Measurements from ENCODE around the gene MMP28.

The MMP28 gene

GRCh38 chr17:35733366-35733765 lies 62.1 kb downstream of the MMP28 start:
- Histone ChIP-seq H3K4me3 (ENCODE audit: low read length) (no peak overlapping the region), H3K9ac (ENCODE audit: low read length) (no peak overlapping the region), H3K9me3 (ENCODE audit: control insufficient read depth, low read length) (no peaks in the 10 kb centered on the region), H3K4me1 (ENCODE audit: control insufficient read depth, insufficient read depth, low read length) (peaks cover 7% of the 10 kb centered on the region), H3K27me3 (ENCODE audit: control insufficient read depth, insufficient read depth, low read length) (peaks cover 7% of the 10 kb centered on the region), H3K36me3 (ENCODE audit: control insufficient read depth, insufficient read depth, low read length) (no peaks in the 10 kb centered on the region)

GRCh38 chr17:35732806-35733136 lies 62.7 kb downstream of the MMP28 start:
- Histone ChIP-seq H3K9ac (ENCODE audit: low read length) (no peak overlapping the region), H3K27me3 (ENCODE audit: control insufficient read depth, insufficient read depth, low read length) (peaks cover 7% of the 10 kb centered on the region), H3K9me3 (ENCODE audit: control insufficient read depth, low read length) (no peaks in the 10 kb centered on the region), H3K4me3 (ENCODE audit: low read length) (no peak overlapping the region), H3K4me1 (ENCODE audit: control insufficient read depth, insufficient read depth, low read length) (peaks cover 7% of the 10 kb centered on the region), H3K36me3 (ENCODE audit: control insufficient read depth, insufficient read depth, low read length) (no peaks in the 10 kb centered on the region)

GRCh38 chr17:35731917-35732805 lies 63.3 kb downstream of the MMP28 start:
- H3K9me3 ChIP-seq (ENCODE audit: control insufficient read depth, low read length) = no peaks in the 10 kb centered on the region
- H3K4me1 ChIP-seq (ENCODE audit: control insufficient read depth, insufficient read depth, low read length) = peaks cover 7% of the 10 kb centered on the region
- H3K27me3 ChIP-seq (ENCODE audit: control insufficient read depth, insufficient read depth, low read length) = peaks cover 7% of the 10 kb centered on the region
- no peak overlapping the region for H3K9ac ChIP-seq (ENCODE audit: low read length)
- no peak overlapping the region for H3K4me3 ChIP-seq (ENCODE audit: low read length)
- H3K36me3 ChIP-seq (ENCODE audit: control insufficient read depth, insufficient read depth, low read length) = no peaks in the 10 kb centered on the region

- peaks cover 4% of the 10 kb centered on the region for H3K36me3 ChIP-seq (ENCODE audit: control insufficient read depth, insufficient read depth, low read length)
- H3K9ac ChIP-seq (ENCODE audit: low read length) = peak within 1 kb of the TSS; percentile 57
- no peak within 1 kb of the TSS for H3K4me3 ChIP-seq (ENCODE audit: low read length)
- no peaks in the 10 kb centered on the region for H3K9me3 ChIP-seq (ENCODE audit: control insufficient read depth, low read length)
- H3K27me3 ChIP-seq (ENCODE audit: control insufficient read depth, insufficient read depth, low read length) = peaks cover 7% of the 10 kb centered on the region
- H3K4me1 ChIP-seq (ENCODE audit: control insufficient read depth, insufficient read depth, low read length) = peaks cover 7% of the 10 kb centered on the region
These were observed 64.1 kb downstream of the MMP28 start, which contains the start of gene RASL10B for GRCh38 chr17:35731239-35731916. TSS of gene RASL10B (plus strand) at chr17:35731639. CDS start at chr17:35735185, 3,546 bp downstream.

- H3K27me3 ChIP-seq (ENCODE audit: control insufficient read depth, insufficient read depth, low read length) = peaks cover 7% of the 10 kb centered on the region
- no peak overlapping the region for H3K4me3 ChIP-seq (ENCODE audit: low read length)
- no peak overlapping the region for H3K9ac ChIP-seq (ENCODE audit: low read length)
- H3K4me1 ChIP-seq (ENCODE audit: control insufficient read depth, insufficient read depth, low read length) = peaks cover 7% of the 10 kb centered on the region
- peaks cover 4% of the 10 kb centered on the region for H3K36me3 ChIP-seq (ENCODE audit: control insufficient read depth, insufficient read depth, low read length)
- H3K9me3 ChIP-seq (ENCODE audit: control insufficient read depth, low read length) = no peaks in the 10 kb centered on the region
These were observed 64.9 kb downstream of the MMP28 start for GRCh38 chr17:35730400-35731005.

GRCh38 chr17:35729405-35729833 lies 66.0 kb downstream of the MMP28 start:
- Histone ChIP-seq H3K4me1 (ENCODE audit: control insufficient read depth, insufficient read depth, low read length) (peaks cover 7% of the 10 kb centered on the region), H3K4me3 (ENCODE audit: low read length) (no peak overlapping the region), H3K9ac (ENCODE audit: low read length) (no peak overlapping the region), H3K27me3 (ENCODE audit: control insufficient read depth, insufficient read depth, low read length) (peaks cover 7% of the 10 kb centered on the region), H3K9me3 (ENCODE audit: control insufficient read depth, low read length) (no peaks in the 10 kb centered on the region), H3K36me3 (ENCODE audit: control insufficient read depth, insufficient read depth, low read length) (peaks cover 7% of the 10 kb centered on the region)

- H3K9ac ChIP-seq (ENCODE audit: low read length) = no peak overlapping the region
- H3K36me3 ChIP-seq (ENCODE audit: control insufficient read depth, insufficient read depth, low read length) = peaks cover 11% of the 10 kb centered on the region
- no peak overlapping the region for H3K4me3 ChIP-seq (ENCODE audit: low read length)
- H3K27me3 ChIP-seq (ENCODE audit: control insufficient read depth, insufficient read depth, low read length) = peaks cover 7% of the 10 kb centered on the region
- peaks cover 7% of the 10 kb centered on the region for H3K4me1 ChIP-seq (ENCODE audit: control insufficient read depth, insufficient read depth, low read length)
- H3K9me3 ChIP-seq (ENCODE audit: control insufficient read depth, low read length) = no peaks in the 10 kb centered on the region
These were observed 66.9 kb downstream of the MMP28 start for GRCh38 chr17:35728551-35728950.

GRCh38 chr17:35727635-35728034 lies 67.8 kb downstream of the MMP28 start:
- Histone ChIP-seq H3K27me3 (ENCODE audit: control insufficient read depth, insufficient read depth, low read length) (peaks cover 5% of the 10 kb centered on the region), H3K4me3 (ENCODE audit: low read length) (no peak overlapping the region), H3K9me3 (ENCODE audit: control insufficient read depth, low read length) (no peaks in the 10 kb centered on the region), H3K9ac (ENCODE audit: low read length) (no peak overlapping the region), H3K36me3 (ENCODE audit: control insufficient read depth, insufficient read depth, low read length) (peaks cover 14% of the 10 kb centered on the region), H3K4me1 (ENCODE audit: control insufficient read depth, insufficient read depth, low read length) (peaks cover 7% of the 10 kb centered on the region)

- Histone ChIP-seq H3K4me1 (ENCODE audit: control insufficient read depth, insufficient read depth, low read length) (peaks cover 7% of the 10 kb centered on the region), H3K4me3 (ENCODE audit: low read length) (no peak overlapping the region), H3K27me3 (ENCODE audit: control insufficient read depth, insufficient read depth, low read length) (no peaks in the 10 kb centered on the region), H3K36me3 (ENCODE audit: control insufficient read depth, insufficient read depth, low read length) (peaks cover 14% of the 10 kb centered on the region), H3K9me3 (ENCODE audit: control insufficient read depth, low read length) (no peaks in the 10 kb centered on the region), H3K9ac (ENCODE audit: low read length) (no peak overlapping the region)
These were observed 68.4 kb downstream of the MMP28 start for GRCh38 chr17:35726953-35727460.

- Histone ChIP-seq H3K4me3 (ENCODE audit: low read length) (no peak overlapping the region), H3K4me1 (ENCODE audit: control insufficient read depth, insufficient read depth, low read length) (peaks cover 6% of the 10 kb centered on the region), H3K27me3 (ENCODE audit: control insufficient read depth, insufficient read depth, low read length) (no peaks in the 10 kb centered on the region), H3K36me3 (ENCODE audit: control insufficient read depth, insufficient read depth, low read length) (peaks cover 14% of the 10 kb centered on the region), H3K9ac (ENCODE audit: low read length) (no peak overlapping the region), H3K9me3 (ENCODE audit: control insufficient read depth, low read length) (no peaks in the 10 kb centered on the region)
These were observed 69.1 kb downstream of the MMP28 start for GRCh38 chr17:35726127-35726952.

- Histone ChIP-seq H3K36me3 (ENCODE audit: control insufficient read depth, insufficient read depth, low read length) (peaks cover 14% of the 10 kb centered on the region), H3K4me1 (ENCODE audit: control insufficient read depth, insufficient read depth, low read length) (no peaks in the 10 kb centered on the region), H3K9me3 (ENCODE audit: control insufficient read depth, low read length) (no peaks in the 10 kb centered on the region), H3K4me3 (ENCODE audit: low read length) (no peak overlapping the region), H3K9ac (ENCODE audit: low read length) (no peak overlapping the region), H3K27me3 (ENCODE audit: control insufficient read depth, insufficient read depth, low read length) (no peaks in the 10 kb centered on the region)
These were observed 69.7 kb downstream of the MMP28 start for GRCh38 chr17:35725802-35726126.
